NK-92 (cell line): Measurements from ENCODE around the gene RPP40.
"Not testable (repeated sequence)": the region's sequence is repeated elsewhere in the genome, so short reads cannot be mapped to it uniquely, and the experiment has no call there.

Experiments used
- DNase-seq: peaks from one replicate; lab custom pipeline; 2025; ENCODE audit not compliant: unreplicated experiment; lab: John Stamatoyannopoulos, UW

RPP40 gene

DNA sequence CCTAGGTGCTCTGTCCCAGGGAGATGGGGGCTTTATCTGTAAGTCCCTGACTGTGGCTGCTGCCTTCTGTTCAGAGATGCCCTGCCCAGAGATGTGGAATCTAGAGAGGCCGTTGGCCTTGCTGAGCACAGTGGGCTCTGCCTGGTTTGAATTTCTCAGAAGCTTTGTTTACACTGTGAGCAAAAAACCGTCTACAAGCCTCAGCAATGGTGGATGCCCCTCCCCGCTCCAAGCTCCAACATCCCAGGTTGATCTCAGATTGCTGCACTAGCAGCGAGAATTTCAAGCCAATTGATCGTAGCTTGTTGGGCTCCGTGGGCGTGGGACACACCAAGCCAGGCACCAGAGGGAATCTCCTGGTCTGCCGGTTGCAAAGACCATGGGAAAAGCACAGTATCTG is 16.3 kb upstream of the RPP40 start:
- DNase-seq = no peak

- DNase-seq = no peak
Measured at GRCh38 chr6:5014072-5014561, 10.3 kb upstream of the RPP40 start.

- no peak for DNase-seq
Measured at GRCh38 chr6:5012519-5012918, 8.7 kb upstream of the RPP40 start.

DNA sequence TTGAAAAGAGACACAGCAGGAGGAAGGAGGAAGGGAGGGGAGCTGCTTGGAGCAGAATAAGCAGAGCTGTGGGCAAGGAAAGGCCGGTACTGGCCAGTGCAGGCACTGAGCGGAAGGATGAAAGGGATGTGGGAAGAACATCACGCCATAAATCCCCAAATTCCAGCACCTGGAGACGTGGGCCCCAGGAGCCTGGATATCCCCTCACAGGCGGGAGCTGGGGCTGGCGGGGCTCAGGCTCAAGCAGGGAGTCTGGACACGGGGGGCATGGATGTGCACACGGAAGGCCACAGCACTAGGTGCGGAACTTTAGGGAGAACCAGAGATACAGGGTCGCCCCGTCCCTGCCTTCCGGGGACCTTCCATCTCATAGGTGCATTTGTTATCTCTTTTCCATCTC is 7.5 kb upstream of the RPP40 start:
- no peak for DNase-seq

GRCh38 chr6:5007531-5007930 is 3.7 kb upstream of the RPP40 start:
- DNase-seq = no peak

- no peak for DNase-seq
Measured at GRCh38 chr6:5006222-5006621, 2.4 kb upstream of the RPP40 start.

GRCh38 chr6:5005038-5005433 is 1.2 kb upstream of the RPP40 start:
- not testable (repeated sequence) for DNase-seq

DNA sequence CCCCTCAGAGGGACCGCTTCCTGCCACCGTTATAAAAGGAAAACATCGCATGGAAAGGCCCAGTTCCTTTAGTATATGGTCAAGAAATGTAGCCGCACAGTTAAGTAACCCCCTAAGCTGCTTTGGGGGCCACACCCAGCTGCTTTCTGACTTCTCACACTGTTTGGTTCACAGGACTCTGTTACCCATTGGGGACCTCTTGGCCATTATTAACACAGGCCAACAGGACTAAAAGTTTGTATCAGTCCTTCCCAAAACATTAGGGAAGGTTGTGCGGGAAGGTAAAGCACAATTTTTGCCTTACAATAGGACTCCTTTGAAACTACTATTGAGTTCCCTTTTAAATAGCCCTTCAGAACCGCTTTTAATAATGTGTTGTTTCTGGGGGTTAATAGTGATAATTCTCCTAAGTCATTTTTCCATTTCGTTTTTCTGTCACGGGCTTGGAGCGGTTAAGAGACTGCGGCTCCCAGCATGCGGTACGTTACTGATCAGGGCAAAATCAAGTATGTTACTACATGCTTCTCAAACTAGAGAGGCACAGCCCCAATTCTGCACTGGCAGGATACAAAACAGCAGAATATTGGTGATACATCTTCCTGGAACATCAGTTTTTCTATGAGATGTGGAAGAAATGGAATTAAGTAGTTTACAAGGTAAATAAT is 668 bp upstream of the RPP40 start:
- DNase-seq = no peak

DNA sequence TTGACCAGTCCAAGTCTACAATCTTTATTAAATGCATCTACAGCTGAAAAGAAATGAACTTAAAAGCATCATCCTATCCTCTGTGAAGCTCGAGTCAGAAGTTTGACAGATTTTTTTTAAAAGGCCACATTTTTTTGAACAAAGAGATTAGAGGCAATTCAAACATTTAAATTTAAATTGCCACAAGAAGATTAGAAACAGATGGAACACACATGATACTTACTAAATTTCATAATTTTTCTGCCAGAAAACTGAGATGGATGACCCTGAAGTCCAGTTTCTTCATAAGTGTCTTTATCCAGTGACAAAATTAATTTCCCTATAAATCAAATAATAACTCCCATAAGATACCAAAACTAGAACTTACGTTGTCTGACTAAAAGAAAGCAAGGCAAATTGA is 4.3 kb downstream of the RPP40 start:
- DNase-seq = no peak

DNA sequence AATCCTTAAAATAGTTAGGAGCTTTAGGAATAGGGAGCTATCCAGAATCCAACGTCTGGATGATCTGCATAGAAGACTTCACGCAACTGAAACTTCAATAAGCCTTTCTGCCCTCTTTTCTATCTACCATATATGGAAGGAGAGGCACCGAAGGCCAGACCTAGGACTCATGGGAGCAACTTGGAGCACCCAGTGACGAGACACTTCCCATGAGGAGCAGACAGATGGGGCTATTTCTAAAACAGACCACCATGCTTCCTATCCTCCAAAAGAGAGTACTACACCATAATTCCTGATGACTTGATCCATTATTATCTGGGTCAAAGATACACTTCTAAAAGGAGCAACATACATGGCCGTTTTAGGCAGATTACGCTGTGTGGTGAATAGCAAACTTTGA is 6.0 kb downstream of the RPP40 start:
- no peak for DNase-seq

DNA sequence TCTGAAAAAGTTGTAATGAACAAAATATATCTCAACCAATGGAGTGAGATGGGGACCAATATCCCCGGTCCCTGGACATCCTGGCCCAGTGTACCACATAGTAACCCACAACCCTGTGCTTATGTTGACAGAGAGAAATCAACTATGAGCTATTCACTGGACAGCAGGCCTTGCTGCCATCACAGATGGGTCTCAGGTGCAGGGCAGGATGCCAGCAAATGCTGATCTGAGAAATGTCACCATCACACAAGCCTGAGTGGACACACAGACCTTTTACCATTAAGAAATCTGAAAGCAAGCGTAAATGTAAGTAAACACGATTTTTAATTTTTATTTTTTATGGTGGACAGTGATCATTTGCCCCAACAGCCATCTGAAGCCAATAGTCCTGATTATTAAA is 9.1 kb downstream of the RPP40 start:
- no peak for DNase-seq

GRCh38 chr6:4987432-4987831 is 16.4 kb downstream of the RPP40 start:
- no peak for DNase-seq

DNA sequence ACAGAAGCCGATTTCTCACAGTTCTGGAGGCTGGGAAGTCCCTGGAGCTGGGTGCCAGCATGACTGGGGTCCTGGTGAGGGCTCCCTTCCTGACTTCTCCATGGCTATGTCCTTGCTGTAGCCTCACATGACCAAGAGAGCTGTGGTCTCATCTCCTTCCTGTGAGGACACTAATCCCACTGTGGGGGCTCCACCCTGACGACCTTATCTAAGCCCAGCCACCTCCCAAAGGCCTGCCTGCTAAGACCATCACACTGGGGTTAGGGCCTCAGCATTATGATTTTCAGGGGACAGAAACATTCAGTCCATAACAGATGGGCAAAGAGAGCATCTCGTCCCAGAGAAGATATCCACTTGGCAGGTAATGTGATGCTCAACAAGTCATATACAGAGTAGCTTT is 16.8 kb downstream of the RPP40 start:
- DNase-seq = no peak

DNA sequence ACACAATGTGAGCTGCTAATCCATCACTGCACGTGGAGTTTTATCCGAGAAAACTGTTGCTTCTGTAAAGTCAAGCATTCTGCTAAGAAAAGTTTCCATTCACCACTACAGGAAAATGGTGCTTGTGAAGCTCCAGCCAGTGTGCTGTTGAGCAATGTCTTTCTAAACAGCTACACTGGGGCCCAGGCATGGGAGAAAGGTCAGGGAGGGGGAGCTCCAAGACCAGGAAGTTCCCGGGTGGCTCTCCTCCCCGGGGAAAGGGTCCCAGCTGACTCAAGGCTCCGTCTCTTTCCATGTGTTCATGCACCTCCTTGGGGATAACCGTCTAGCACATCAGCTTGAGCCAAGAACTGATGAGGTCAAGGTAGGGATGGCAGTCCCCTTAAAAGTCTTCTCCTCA is 20.5 kb downstream of the RPP40 start:
- no peak for DNase-seq

DNA sequence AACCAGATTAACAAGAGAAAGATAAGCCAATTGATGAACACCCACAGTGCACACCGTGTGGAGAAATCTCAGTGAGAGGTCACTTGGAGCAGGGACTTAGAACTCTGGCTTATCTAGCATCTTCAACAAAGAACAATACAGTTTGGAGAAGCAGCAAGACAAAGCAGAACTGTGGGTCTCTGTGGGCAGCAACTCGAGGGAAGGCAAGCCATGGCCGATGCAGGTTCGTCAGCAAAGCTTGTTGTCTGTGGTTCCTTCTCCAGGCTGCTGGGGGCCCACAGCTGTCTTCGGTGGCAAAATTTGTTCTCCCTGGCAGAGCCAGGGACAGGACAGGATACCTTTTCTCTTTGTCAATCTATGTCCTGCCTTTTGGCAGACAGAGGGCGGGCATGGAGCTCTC is 22.1 kb downstream of the RPP40 start:
- no peak for DNase-seq

DNA sequence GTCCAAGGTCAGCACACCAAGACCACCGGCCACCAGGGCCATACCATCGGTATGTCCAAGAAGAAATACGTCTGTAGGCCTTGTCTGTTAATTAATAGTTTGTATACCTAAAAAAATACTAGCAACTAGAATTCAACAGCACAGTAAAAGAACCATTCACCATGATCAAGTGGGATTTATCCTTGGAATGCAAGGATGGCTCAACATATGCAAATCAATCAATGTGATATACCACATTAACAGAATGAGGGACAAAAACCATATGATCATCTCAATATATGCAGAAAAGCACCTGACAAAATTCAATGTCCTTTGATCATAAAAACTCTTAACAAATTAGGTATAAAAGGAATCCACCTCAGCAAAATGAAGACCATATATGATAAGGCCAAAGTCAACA is 24.4 kb downstream of the RPP40 start:
- DNase-seq = no peak

- no peak for DNase-seq
Measured at GRCh38 chr6:4977468-4977867, 26.4 kb downstream of the RPP40 start.

DNA sequence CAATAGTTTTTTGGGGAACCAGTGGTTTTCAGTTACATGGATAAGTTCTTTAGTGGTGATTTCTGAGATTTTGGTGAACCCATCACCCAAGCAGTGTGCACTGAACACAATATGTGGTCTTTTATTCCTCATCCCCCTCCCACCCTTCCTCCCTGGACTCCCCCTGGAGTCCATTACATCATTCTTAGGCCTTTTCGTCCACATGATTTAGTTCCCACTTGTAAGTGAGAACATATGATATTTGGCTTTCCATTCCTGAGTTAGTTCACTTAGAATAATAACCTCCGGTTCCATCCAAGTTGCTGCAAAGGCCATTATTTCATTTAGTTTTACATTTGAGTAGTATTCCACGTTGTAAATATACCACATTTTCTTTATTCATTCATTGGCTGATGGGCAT is 28.3 kb downstream of the RPP40 start:
- no peak for DNase-seq

DNA sequence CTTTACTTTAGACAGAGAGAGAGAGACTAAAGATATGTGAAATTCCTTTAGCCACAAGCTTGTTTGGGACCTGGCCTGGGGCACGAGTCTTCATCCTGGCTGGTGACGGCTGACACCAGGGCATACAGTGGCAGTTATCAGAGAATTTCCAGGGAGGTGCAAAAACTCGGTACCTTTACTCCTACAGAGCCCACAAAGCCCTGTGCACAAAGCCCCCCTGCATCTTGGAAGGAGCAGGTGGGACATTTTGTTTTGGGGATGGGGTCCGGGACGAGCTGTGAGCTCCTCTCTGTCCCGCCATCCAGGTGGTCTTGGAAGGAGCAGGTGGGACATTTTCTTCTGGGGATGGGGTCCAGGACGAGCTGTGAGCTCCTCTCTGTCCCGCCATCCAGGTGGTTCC is 28.9 kb downstream of the RPP40 start:
- DNase-seq = no peak

DNA sequence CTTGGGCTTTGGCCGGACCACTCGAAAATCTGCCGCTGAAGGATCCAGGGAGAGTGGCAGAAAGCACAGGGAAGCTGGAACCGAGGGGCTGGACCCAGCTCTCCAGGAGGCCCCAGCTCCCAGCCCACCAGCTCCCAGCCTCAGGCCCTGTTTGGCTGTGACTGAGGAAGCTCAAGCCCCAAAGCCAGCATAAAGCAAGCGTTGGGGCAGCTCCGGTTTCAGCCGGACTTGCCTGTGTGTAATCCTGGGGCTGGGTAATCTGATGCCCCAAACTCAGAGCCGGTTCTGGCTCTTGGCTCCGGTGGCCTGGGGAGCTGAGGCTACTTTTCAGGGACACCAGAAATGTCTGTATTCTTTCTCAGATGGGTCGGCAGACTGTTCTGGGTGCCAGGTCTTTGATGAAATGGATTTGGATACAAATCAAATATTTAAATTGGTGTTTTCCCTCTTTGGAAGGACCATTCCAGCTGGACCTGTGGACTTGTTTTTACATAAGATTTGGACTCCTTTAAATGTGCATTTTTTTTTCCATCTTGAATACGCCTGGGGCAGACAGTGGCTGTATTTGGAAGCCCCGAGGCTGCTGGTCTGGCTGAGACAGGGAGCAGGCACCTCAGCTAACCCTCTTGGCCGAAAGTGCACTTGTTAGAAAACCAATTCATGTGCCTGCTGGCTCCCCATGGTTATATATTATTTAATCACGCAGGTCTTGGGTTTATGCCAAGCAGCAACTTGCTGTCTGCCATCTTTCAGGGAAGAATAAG is 29.7 kb downstream of the RPP40 start:
- DNase-seq = no peak

DNA sequence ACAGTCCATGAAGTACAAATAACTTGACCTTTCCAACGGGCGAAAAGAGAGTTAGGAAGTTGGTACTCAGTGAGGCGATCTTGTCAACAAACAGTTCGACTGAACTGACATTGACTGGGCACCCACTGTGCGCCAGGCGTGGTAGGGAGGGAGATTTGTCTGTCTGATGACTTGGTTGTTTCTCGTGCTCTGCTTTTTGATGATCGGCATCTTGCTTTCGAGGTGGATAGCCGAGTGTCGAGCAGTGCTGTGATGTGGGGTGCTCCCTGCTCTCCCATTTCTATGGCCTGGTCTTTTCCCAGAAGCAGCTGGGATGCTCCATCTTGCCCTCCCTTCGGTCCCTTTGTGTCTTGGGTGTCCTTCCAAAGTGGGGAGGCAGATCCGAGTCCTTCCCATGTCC is 30.4 kb downstream of the RPP40 start:
- DNase-seq = no peak

GRCh38 chr6:4972438-4972837 is 31.4 kb downstream of the RPP40 start:
- DNase-seq = no peak

- DNase-seq = no peak
Measured at GRCh38 chr6:4971851-4972250, 32.0 kb downstream of the RPP40 start.
